DOHH2 (cell line): ENCODE results near the gene SCGB1A1.

ENCODE experiments used
- H3F3A ChIP-seq: fragments of 200-600 bp; sonication (generic), shearing (Covaris generic); 2 replicates; pipeline ENCODE4 v1.6.0; 2016; ENCODE audit warnings: antibody characterized with exemption, mild to moderate bottlenecking; ENCODE audit not compliant: control insufficient read depth, insufficient read depth
- H3K27ac ChIP-seq: fragments of 200-600 bp; sonication (generic); 2 replicates; pipeline ENCODE4 v1.5.1; 2014; ENCODE audit warnings: low read depth, mild to moderate bottlenecking, low read length, moderate library complexity
- H3K27me3 ChIP-seq: fragments of 200-600 bp; sonication (generic); 2 replicates; pipeline ENCODE4 v1.6.1; 2014; ENCODE audit warnings: mild to moderate bottlenecking, low read length, mixed read lengths; ENCODE audit not compliant: control insufficient read depth
- H3K36me3 ChIP-seq: fragments of 200-600 bp; sonication (generic); 2 replicates; pipeline ENCODE4 v1.6.1; 2014; ENCODE audit warnings: mild to moderate bottlenecking, low read length, moderate library complexity, mixed read lengths; ENCODE audit not compliant: control insufficient read depth
- H3K4me1 ChIP-seq: fragments of 200-600 bp; sonication (generic); 2 replicates; pipeline ENCODE4 v1.6.1; 2014; ENCODE audit warnings: mild to moderate bottlenecking, low read length, mixed read lengths; ENCODE audit not compliant: control insufficient read depth
- H3K4me2 ChIP-seq: fragments of 200-600 bp; sonication (generic); 2 replicates; pipeline ENCODE4 v1.6.0; 2014; ENCODE audit warnings: mild to moderate bottlenecking, low read length, moderate library complexity
- H3K4me3 ChIP-seq: fragments of 200-600 bp; sonication (generic); 2 replicates; pipeline ENCODE4 v1.5.1; 2014; ENCODE audit warnings: mild to moderate bottlenecking, low read length, mixed read lengths
- H3K79me2 ChIP-seq: fragments of 200-600 bp; sonication (generic); 2 replicates; pipeline ENCODE4 v1.6.1; 2014; ENCODE audit warnings: mild to moderate bottlenecking, low read length, mixed read lengths; ENCODE audit not compliant: control insufficient read depth
- H3K9me2 ChIP-seq: fragments of 200-600 bp; sonication (generic); replicated peaks from 2 replicates; pipeline ENCODE4 v1.6.1; 2014; ENCODE audit warnings: mild to moderate bottlenecking, low read length, mixed read lengths; ENCODE audit not compliant: control insufficient read depth
- H3K9me3 ChIP-seq: fragments of 200-600 bp; sonication (generic); 2 replicates; pipeline ENCODE4 v1.6.1; 2014; ENCODE audit warnings: antibody characterized with exemption, low read length, mixed read lengths; ENCODE audit not compliant: control insufficient read depth, insufficient read depth
- H4K20me1 ChIP-seq: fragments of 200-600 bp; sonication (generic); 2 replicates; pipeline ENCODE4 v1.6.0; 2014; ENCODE audit warnings: low read depth, mild to moderate bottlenecking, antibody characterized with exemption, low read length, moderate library complexity; ENCODE audit not compliant: control insufficient read depth, insufficient read depth
- EZH2phosphoT487 ChIP-seq: fragments of 200-600 bp; sonication (generic); IDR thresholded peaks from 2 replicates; pipeline ENCODE4 v1.6.1; 2017; ENCODE audit warnings: borderline replicate concordance, mild to moderate bottlenecking, antibody characterized with exemption, low read length, moderate library complexity, mixed read lengths
- TF ChIP-seq, protein P1 (sequence below): fragments of 200-600 bp; sonication (generic); IDR thresholded peaks from one replicate; pipeline ENCODE4 v1.5.1; 2014; ENCODE audit warnings: antibody characterized with exemption, mild to moderate bottlenecking, low read depth, low read length; ENCODE audit not compliant: poor library complexity, severe bottlenecking

The SCGB1A1 gene

DNA sequence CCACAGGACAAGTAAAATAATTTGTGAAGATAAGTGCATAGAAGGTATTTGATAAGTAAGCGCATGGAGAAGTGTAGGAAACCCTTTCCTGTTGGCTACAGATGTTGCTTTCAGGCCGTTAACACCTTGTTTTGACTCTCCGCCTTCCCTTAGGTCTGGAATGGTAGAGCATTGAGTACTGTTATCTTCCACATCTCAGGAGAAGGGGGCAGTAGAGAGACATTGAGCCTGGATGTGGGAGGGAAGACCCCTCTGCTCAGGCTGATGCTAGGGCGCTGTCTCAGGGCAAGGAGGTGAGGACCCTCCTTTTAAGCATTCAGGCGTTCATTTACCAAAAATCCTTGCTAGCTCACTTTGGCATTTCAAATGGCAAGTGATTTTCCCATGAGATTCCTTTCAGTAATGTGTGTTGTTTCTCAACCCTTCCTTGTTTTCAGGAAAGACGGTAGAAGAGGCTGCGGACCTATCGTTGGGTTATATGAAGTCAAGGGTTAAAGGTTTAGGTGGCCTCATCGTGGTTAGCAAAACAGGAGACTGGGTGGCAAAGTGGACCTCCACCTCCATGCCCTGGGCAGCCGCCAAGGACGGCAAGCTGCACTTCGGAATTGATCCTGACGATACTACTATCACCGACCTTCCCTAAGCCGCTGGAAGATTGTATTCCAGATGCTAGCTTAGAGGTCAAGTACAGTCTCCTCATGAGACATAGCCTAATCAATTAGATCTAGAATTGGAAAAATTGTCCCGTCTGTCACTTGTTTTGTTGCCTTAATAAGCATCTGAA, 27.0 kb upstream of the SCGB1A1 start:
- no peaks in the 10 kb centered on the region for H3K4me1 ChIP-seq
- no peaks in the 10 kb centered on the region for H3K9me3 ChIP-seq
- H4K20me1 ChIP-seq, result no peaks in the 10 kb centered on the region
- H3K27me3 ChIP-seq, result peaks cover 3% of the 10 kb centered on the region; the same call in 1 of the 2 replicates
- no peak overlapping the region for H3K4me3 ChIP-seq
- no peaks in the 10 kb centered on the region for H3K9me2 ChIP-seq
- no peaks in the 10 kb centered on the region for H3K36me3 ChIP-seq
- no peaks in the 10 kb centered on the region for H3K79me2 ChIP-seq
- no peak overlapping the region for H3K4me2 ChIP-seq
- no peaks in the 10 kb centered on the region for H3F3A ChIP-seq
- H3K27ac ChIP-seq, result no peak overlapping the region
- TF ChIP-seq, protein P1, sequence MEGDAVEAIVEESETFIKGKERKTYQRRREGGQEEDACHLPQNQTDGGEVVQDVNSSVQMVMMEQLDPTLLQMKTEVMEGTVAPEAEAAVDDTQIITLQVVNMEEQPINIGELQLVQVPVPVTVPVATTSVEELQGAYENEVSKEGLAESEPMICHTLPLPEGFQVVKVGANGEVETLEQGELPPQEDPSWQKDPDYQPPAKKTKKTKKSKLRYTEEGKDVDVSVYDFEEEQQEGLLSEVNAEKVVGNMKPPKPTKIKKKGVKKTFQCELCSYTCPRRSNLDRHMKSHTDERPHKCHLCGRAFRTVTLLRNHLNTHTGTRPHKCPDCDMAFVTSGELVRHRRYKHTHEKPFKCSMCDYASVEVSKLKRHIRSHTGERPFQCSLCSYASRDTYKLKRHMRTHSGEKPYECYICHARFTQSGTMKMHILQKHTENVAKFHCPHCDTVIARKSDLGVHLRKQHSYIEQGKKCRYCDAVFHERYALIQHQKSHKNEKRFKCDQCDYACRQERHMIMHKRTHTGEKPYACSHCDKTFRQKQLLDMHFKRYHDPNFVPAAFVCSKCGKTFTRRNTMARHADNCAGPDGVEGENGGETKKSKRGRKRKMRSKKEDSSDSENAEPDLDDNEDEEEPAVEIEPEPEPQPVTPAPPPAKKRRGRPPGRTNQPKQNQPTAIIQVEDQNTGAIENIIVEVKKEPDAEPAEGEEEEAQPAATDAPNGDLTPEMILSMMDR, result no peak
- TF ChIP-seq EZH2phosphoT487, result no peak

DNA sequence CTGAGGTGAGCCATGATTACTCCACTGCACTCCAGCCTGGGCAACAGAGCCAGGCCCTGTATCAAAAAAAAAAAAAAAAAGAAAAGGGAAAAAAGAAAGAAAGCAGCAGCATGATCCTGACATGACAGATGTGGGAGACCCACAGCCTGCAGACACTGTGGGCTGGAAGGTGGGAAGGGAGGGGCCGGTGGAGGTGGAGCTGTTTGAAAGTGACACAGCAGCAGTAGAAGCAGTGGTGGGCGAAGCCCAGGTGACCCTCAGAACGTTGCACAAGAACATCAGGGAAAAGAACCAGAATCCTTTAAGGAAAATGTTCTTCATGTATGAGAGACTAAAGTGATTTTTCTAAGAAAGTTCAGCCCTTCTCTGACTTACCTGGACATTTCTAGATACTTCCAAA, 26.3 kb upstream of the SCGB1A1 start:
- no peaks in the 10 kb centered on the region for H3K36me3 ChIP-seq
- no peaks in the 10 kb centered on the region for H3F3A ChIP-seq
- no peaks in the 10 kb centered on the region for H4K20me1 ChIP-seq
- H3K4me2 ChIP-seq, result no peak overlapping the region
- H3K9me3 ChIP-seq, result no peaks in the 10 kb centered on the region
- no peak overlapping the region for H3K27ac ChIP-seq
- H3K4me1 ChIP-seq, result no peaks in the 10 kb centered on the region
- TF ChIP-seq EZH2phosphoT487, result no peak
- TF ChIP-seq, protein P1, result no peak
- H3K79me2 ChIP-seq, result no peaks in the 10 kb centered on the region
- H3K9me2 ChIP-seq, result no peaks in the 10 kb centered on the region
- H3K4me3 ChIP-seq, result no peak overlapping the region
- H3K27me3 ChIP-seq, result peaks cover 3% of the 10 kb centered on the region; the same call in 1 of the 2 replicates

DNA sequence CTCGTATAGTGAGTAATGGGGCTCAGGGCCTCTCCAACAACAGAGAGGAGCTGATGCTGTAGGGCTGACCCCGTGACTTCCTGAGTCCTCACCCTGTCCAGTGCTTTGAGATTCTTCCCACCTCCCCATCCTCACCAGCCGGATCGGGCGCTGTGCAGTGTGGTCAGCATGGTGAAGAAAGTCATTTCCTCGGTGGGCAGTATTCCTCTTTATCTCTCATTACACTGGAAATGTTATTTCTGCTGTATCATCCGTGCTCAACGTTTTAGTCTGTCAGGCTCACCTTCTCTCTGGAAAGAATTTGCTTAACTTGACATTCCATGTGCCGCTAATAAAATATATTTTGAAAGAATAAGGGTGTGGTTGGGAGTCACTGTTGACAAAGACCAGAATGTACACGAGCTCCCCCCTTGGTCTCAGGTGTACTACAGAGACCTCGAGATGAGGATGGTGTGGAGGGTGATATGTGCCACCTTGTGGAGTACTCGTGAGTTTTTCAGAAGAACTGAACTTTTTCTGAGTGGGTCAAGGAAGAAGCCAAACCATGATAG, 25.7 kb upstream of the SCGB1A1 start:
- H4K20me1 ChIP-seq, result no peaks in the 10 kb centered on the region
- no peak overlapping the region for H3K4me3 ChIP-seq
- H3K9me2 ChIP-seq, result no peaks in the 10 kb centered on the region
- no peaks in the 10 kb centered on the region for H3K4me1 ChIP-seq
- H3K27me3 ChIP-seq, result peaks cover 3% of the 10 kb centered on the region; the same call in 1 of the 2 replicates
- H3K9me3 ChIP-seq, result no peaks in the 10 kb centered on the region
- H3F3A ChIP-seq, result no peaks in the 10 kb centered on the region
- H3K27ac ChIP-seq, result no peak overlapping the region
- TF ChIP-seq EZH2phosphoT487, result no peak
- TF ChIP-seq, protein P1, result peak; percentile 59
- no peak overlapping the region for H3K4me2 ChIP-seq
- H3K79me2 ChIP-seq, result no peaks in the 10 kb centered on the region
- no peaks in the 10 kb centered on the region for H3K36me3 ChIP-seq
